Stimulated activated CD4-positive, alpha-beta T cell treated with anti-CD3 and anti-CD28 coated beads, TNF-alpha, amount 100 ng/mL, for 24 hours (primary cell): ENCODE results near the gene OR5AU1.
"Not testable (repeated sequence)": the region's sequence is repeated elsewhere in the genome, so short reads cannot be mapped to it uniquely, and the experiment has no call there.

Experiments
- DNase-seq, 3 experiments: peaks; one replicate each; pipeline ENCODE4 v3.0.0-alpha.2; 2020; ENCODE audit warnings: low read depth in 3 of 3

The OR5AU1 gene

DNA sequence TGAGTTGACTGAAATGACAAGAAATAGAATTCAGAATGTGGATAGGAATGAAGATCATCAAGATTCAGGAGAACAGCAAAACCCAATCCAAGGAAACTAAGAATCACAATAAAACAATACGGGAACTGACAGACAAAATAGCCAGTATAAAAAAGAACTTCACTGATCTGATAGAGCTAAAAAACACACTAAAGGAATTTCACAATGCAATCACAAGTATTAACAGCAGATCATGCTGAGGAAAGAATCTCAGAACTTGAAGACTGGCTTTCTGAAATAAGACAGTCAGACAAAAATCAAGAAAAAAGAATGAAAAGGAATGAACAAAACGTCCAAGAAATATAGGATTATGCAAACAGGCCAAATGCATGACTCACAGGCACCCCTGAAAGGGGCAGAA, 15.3 kb upstream of the OR5AU1 start:
- DNase-seq = no peak

DNA sequence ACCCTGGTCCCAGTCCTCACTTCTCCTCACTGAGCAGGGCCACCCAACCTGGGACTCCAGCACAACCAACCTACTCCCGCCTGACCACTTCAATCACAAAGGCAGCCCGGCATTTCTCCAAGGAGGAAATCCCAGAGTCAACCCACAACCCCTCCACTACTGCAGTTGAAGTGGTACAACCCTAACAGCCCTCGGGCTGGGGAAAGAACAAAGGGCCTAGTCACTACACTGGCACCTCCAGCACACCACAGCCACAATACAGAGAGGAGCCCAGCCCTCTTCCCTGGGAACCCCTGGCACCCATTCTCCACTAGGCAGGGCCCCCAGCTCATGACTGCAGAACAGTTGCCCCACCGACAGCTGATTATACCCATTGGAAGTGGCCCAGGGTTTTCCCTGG, 13.7 kb upstream of the OR5AU1 start:
- no peak for DNase-seq

DNA sequence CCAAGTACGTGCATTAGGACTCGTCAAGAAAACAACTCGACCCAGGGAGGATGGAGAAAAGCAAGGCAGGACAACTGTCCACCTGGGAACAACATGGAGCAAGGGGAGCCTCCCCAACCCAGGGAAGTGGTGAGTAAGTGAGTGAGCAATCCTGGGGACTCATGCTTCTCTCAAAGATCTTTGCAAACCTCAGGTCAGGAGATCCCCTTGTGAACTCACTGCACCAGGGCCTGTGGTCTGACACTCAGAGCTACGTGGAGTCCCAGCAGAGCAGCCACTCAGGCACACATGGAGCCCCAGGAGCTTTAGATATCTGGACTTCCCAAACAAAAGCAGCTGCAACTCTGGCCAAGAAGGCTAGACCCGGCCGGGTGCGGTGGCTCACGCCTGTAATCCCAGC, 12.2 kb upstream of the OR5AU1 start:
- DNase-seq = no peak

DNA sequence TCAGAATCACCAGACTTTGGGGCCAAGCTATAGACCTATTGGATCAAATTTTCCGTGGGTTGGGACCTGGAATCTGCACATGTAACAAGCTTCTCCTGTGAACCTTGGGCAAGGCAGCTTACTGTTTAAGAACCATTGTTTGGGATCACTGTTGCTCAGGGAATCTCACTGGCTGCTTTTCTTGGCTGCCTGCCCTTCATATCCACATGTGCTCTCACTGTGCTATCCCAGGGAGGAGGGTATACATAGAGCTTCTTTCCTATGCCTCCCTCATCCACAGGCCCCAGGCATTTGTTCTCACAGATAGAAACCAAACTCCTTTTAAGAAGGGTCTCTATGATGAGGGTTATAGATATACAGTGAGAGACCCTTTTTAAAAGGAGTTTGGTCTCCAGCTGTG, 9.8 kb upstream of the OR5AU1 start:
- not testable (repeated sequence) for DNase-seq

DNA sequence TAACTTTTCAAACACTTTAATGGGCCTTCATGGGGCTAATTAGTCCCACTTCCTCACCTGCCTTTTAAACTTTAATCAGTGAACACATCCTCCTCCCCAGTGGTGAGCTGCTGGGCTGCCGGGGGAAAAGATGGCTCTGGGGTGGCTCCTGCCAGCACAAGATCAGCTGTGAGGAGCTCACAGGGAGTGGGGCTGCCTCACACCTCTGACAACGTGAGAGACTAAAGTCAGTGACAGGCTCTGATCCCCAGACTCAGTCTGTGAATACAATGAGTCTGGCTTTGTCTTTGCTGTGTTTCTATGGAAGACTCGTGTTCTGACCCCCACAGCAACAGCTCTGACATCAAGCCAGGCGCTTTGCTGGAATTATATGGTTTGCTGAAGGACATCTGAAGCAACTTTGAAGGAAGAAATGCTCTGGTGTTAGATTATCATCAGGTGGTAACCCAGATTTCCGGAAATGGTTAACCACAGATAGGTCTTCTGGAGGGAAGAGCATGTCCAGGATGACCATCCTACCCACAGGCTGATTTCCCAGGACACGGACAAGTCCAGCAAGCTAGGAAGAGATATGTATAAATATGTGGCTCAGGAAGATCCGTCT, 9.2 kb upstream of the OR5AU1 start:
- not testable (repeated sequence) for DNase-seq

DNA sequence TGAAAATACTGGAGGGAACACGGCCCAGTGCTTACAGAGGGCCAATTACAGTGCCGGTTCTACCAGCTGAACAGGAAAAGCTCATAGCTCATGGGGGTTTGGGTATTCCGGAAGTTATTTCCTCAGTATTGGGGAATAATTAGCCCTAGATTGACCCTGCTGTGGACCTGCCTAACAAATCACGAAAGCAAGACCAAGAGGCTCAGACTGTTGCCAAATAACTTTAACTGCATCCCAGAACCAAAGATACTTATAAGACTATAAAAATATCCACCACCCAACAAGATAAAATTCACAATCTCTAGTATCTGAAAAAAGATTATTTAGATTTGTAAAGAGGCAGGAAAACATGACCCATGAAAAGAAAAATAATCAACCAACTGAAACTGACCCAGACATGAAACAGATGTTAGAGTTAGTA, 8.0 kb upstream of the OR5AU1 start:
- DNase-seq = no peak

DNA sequence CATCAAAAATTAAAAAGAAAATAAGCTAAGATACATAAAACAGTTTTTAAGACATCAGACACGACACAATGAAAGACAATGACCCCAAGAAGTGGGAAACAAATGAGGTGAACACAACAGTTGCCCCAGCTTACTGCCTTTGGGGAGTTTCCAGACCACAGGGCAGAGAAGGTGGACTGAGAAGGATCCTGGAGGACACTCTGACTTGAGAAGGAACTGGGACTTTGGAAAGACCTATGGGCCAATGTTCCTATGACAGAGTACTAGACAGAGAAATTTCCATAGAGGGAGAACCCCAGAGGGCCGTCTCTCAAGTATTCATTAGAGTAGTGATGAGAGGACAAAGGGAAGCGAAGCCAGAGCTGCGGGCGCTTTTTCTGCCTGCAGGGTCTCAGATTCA, 6.2 kb upstream of the OR5AU1 start:
- DNase-seq = no peak

DNA sequence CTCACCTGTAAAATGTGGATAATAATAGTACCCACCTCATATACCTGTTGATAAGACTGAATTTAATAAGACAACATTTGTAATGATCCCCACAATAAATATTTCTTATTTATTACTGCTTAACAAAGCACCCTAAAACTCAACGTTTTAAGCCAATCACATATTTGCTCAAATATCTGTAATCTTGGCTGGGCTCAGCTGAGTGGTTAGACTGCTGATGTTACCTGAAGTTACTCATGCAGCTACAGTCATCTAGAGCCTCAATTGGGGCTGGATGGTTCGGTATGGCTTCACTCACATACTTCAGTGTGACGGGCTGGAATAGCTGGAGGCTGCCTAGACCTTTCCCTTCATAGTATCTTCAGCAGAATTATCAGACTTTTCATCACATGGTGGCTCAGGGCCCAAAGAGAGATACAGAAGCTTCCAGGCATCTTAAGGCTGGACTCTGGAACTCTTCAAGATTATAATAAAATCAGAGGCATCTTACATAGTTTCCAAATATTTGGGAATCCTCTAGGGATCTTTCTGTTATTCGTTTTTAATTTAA, 4.3 kb upstream of the OR5AU1 start:
- DNase-seq = no peak

DNA sequence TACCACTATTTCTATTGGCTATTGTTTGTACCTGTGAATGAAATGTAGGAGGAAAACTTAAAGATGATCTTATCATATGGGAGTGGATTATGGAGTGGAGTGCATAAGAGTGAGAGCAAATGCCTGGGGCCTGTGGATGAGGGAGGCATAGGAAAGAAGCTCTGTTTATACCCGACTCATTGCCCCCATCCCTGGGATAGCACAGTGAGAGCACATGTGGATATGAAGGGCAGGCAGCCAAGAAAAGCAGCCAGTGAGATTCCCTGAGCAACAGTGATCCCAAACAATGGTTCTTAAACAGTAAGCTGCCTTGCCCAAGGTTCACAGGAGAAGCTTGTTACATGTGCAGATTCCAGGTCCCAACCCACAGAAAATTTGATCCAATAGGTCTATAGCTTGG, 2.3 kb upstream of the OR5AU1 start:
- not testable (repeated sequence) for DNase-seq

DNA sequence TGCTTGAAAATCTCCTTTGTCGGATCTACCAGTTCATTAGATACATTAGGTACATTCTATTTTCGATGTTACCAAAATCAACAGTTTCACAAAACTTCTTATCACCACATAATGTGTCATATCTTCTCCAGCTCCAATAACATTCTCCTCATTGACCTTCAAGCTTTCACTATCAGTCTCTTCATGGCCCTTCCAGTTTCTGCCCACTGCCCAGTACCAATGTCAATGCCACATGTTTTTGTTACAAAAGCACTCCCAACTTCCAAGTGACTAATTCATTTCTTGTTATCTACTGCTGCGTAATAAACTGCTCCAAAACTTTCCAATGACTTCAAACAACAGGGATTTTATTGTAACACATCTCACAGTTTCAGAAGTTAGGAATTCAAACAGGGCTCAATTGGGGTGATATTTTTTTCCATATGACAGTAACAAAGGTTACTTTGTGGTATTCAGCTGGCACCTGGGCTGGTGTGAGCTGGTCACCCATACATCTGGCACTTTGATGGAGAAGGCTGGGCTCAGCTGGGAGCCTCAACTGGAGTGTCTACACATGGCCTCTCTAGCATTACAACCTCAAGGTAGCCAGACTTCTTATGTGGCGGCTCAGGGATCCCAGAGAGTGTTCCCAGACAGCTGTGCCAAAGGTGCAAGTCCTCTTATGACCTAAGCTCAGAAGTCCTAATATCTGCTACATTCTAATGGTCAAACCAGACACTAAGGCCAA, 6.1 kb downstream of the OR5AU1 start:
- DNase-seq = no peak

DNA sequence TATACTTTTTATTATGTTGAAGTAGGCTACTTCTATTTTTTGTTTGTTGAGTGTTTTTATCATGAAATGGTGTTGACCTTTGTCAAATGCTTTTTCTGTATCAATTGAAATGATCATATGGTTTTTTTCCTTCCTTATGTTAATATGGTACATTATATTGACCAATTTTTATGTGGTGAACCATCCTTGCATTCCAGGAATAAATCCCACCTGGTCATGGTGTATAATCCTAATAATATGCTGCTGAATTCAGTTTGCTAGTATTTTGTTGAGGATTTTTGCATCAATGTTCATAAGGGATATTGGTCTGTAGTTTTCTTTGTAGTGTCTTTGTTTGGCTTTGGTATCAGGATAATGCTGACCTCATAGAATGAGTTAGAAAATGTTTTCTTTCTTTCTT, 10.4 kb downstream of the OR5AU1 start:
- no peak for DNase-seq

DNA sequence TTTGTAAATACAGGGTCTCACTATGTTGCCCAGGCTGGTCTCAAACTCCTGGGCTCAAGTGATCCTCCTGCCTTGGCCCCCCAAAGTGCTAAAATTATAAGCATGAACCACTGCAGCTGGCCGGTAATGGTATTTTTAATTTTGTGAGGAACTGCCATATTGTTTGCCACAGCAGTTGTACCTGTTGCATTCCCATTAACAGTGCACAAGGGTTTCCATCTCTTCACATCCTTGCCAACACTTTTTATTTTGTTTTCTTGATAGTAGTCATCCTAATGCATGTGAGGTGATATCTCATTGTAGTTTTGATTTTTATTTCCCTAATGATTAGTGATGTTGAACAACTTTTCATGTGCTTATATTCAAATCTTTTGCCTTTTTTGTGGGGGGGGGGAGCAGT, 13.5 kb downstream of the OR5AU1 start:
- no peak for DNase-seq

DNA sequence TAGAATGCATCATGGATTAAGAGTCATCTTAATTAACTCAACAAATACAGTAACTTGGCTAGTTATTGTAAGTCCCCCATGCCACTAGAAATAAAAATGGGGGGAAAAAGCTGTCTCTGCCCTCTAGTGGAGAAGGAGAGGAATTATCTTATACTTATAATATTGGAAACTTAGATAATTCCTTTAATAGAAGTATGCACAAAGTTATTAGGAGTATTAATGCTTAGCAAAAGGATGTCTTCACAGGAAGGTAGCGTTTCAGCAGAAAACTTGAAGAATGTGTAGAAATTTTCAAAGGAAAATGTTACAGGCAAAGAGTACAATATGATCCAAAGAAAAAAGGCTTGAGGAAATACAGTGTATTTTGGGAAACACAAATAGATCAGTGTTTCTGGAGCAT, 19.8 kb downstream of the OR5AU1 start:
- DNase-seq = no peak

DNA sequence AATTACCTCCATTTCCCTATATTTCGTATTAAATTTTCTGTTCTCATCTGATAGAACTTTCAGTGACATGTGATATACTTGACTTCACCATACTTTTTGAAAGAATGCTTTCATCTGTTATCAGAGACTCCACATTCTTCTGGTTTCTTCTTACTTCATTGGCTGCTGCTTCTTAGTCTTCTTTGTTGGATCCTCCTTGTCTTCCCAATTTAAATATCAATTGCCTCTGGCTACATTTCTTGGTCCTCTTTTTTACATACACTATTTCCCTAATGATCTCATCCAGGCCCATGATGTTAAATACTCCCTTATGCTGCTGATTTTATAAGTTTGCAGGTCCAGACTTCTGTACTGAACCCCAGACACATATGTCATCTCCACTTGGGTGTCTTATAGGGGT, 22.0 kb downstream of the OR5AU1 start:
- no peak for DNase-seq

DNA sequence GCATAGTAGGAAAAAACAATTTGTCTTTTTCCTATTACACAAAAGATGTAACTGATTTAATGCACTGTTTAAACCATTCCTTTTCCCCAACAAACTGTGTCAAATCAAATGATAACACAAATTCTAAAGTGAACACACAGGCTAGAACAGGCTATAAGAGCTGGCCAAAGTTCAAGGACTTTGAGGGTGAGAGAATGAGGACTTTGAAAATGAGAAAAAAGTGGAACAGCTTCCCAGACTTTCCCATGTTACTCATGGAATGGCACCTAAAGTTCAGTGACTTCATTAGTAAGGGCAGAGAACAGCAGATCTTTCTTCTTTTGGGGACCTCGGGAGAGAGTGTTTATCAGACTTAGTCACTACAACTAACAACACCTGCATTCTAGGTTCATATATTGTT, 32.4 kb downstream of the OR5AU1 start:
- DNase-seq = no peak

DNA sequence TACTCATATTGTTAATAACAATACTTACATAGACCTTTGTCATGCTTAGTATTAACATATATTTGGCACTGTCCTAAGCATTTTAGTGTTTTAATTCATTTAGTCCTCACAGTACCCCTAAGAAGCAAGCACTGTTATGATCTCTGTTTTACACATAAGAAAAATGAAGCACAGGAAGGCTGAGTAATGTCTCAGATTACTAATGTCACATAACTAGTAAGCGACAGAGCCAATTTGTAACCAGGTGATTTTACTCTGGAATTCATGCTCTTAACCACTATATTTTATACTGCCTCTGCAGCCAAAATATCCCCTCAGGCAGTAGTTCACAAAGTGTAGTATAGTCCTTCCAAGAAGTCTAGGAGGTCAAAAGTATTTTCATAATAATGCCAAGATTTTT, 34.7 kb downstream of the OR5AU1 start:
- DNase-seq = no peak

DNA sequence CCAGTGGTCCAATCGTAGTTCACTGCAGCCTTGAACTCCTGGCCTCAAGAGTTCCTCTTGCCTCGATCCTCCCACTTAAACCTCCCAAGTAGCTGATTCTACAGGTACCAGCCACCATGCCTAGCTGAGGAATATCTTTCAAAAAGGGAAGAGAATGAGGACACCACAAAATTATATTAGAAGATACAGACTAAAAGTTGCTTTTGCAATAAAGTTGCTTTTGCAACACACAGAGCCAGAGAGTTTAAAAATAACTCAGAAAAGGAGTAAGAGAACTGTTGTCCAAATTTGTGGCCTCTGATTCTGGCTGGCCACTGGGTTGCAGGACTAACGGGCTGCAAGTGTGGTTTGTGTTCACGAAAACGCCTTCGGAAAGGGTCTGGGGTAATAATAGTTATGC, 35.2 kb downstream of the OR5AU1 start:
- DNase-seq = no peak

DNA sequence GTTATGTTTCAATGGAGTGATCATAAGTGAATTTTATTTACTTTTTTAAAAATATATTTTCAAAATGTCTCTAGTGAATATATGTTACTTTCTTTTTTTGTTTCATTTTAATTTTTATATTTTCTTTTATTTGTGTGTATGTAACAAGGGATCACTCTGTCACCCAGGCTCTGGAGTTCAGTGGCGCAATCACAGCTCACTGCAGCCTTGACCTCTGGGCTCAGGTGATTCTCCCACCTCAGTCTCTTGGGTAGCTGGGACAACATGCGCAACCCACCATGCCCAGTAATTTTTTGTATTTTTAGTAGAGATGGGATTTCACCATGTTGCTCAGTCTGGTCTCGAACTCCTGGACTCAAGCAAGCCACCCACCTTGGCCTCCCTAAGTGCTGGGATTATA, 36.9 kb downstream of the OR5AU1 start:
- no peak for DNase-seq

DNA sequence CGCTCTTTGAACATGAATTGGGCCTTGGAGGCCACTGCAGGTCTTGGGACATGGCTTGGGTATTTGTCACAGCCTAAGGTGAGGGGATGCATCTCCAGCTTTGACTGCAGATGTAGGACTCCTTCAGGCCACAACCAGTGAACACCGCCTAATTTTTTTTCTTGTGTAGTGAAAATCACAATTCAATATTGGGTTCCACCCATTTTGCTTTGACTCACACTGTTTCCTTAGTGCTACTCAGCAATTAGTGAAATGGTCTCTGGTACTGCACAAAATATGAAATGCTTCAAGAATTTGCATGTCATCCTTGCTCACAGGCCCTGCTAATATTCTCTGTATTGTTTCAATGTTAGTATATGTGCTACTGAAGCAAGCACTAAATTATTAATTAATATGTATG, 42.5 kb downstream of the OR5AU1 start:
- no peak for DNase-seq

DNA sequence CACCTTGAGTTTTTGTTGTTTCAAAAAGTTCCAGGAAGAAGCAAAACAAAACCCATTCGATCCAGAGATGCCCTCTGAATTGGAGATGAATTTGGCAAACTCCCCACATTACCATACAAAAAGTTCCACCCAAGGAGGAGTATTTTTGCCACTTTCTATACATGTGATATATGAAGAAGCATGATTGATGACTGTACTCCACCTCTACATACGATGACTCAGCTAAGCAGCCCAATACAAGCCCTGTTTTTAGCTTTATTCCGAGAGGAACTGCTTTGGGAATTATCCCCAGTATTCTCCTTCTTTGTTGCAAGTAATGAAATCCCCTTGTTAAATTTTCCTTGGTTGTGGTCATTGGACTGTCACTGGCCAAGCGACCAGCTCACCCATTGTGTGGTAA, 43.6 kb downstream of the OR5AU1 start:
- no peak for DNase-seq

DNA sequence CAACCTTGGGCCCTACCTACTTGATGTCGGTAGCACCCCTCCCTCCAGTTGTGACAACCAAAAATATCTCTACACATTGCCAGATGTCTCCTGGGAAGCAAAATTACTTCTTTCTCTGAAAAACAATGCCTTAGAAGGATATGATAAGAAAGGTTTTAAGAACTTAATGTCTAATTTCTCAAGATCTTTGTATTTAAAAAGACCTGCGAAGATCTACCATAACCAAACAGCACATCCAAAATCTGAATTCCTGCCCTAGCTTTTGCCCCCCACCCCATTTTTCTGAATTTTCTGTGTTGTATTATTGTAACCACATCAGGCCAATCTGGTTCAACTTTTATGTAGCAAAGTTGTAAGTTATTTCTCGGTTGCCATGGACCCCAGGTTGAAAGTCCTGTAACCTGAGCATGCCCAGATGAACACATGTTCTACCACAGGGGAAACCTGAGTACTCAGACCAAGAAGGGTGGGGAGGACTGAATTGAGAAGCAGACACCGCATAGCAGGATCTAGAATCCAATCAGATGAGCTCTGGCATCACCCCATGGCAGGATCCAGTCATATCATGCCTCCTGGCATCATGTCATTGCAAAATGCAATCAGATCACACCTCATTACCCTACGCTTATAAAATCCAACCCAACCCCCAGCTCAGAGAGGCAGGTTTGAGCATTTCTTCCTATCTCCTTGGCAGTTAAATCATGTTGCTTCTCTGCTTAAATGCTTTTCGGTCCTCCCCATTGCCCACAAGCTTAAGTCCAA, 46.3 kb downstream of the OR5AU1 start:
- peak in 1 of 3 experiments; percentile 26 for DNase-seq

DNA sequence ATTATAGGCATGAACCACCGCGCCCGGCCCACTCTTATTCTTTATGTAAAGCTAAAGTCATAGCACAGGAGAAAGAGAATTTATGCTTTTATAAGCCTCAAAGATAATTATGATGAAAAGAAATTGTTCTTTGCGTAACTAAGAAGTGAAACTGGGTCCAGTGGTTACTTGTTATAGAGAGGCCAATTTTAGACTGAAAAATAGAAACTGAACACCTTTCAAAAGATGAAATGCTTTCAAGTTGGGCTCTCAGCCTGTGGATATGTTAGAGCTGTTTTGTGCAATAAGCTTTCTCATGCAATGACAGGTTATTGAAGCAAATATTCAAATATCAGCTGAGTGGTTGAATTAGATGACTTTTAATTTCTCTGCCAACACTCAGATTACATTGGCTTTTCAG, 47.1 kb downstream of the OR5AU1 start:
- no peak for DNase-seq

DNA sequence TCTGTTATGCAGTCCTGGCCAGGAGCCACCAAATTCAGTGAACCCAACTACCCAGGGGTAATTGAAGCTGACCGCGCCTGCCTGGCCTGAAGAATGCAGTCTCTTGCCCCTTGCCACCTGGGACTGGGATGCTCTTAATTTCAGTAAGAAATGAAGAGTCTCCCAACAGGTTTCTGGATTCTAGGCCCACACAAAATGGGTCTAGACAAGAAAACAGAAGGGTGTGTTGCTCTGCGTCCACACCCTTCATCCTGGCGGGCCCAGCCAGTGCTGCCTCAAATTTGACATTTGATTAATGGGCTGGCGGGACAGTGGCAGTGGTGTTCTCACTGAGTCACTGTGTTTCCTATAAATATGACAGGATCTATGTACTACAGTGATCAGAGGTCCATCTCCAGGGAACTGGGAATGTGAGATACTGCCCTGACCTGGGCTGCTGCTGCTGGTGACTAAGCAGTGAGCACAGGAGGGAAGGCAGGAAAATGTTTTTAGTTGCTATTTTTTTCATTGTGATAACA, 48.5 kb downstream of the OR5AU1 start:
- no peak for DNase-seq
